ENCODE measurements around the gene TRABD2A. TPM values are rescaled to one million over a fixed set of nuclear protein-coding genes. Genes with fewer than 3 reads are reported as not detected.

Gene TRABD2A
- total RNA-seq, 2 experiments from 2014 or later, result 1.6 to 1.9 TPM

DNA sequence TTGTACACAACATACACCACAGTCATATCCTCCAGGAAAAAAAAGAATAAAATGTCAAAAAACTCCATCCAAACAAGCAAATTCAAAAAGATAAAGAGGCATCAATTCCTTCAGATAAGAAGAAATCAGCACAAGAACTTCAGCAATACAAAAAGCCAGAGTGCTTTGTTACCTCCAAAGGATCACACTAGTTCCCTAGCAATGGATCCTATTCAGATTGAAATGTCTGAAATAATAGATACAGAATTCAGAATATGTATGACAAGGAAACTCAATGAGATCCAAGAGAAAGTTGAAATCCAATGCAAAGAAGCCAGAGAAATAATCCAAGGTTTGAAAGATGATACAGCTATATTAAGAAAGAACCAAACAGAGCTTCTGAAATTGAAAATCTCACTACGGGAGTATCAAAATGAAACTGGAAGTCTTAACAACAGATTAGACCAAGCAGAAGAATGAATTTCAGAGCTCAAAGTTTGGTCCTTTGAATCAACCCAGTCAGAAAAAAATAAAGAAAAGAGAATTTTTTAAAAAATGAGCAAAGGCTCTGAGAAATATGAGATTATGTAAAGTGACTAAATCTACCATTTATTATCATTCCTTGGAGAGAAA is 80.6 kb downstream of the TRABD2A start:
- Histone ChIP-seq H3K9me3 (ENCODE audit: low read length) (peaks cover 4% of the 10 kb centered on the region; the same call in 1 of the 2 replicates), H3K79me2 (ENCODE audit: insufficient read depth, low read depth, low read length) (no peaks in the 10 kb centered on the region), H3K4me1 (ENCODE audit: insufficient read depth, low read length, poor library complexity, severe bottlenecking) (no peaks in the 10 kb centered on the region), H2AFZ (ENCODE audit: low read length) (no peak overlapping the region), H3K4me3 (ENCODE audit: low read depth, low read length, poor library complexity, severe bottlenecking) (no peak overlapping the region), H3K9me2 (ENCODE audit: insufficient read depth, low read length) (peaks cover 3% of the 10 kb centered on the region; the same call in 1 of the 2 replicates), H3K36me3 (ENCODE audit: insufficient read depth, low read length) (no peaks in the 10 kb centered on the region), H3K27ac (ENCODE audit: low read depth, low read length, poor library complexity, severe bottlenecking) (no peak overlapping the region), H3K4me2 (ENCODE audit: low read length) (no peak overlapping the region), H4K20me1 (ENCODE audit: insufficient read depth, low read length) (no peaks in the 10 kb centered on the region)
- POLR2A ChIA-PET, result interaction anchor here (0.8 kb wide), 1 partner anchor 500 kb away, joined by 3 read pairs; no protein-coding TSS in a partner anchor
- CTCF ChIA-PET (ENCODE audit: unreplicated experiment), result no interaction called here
- TF ChIP-seq, protein P1, sequence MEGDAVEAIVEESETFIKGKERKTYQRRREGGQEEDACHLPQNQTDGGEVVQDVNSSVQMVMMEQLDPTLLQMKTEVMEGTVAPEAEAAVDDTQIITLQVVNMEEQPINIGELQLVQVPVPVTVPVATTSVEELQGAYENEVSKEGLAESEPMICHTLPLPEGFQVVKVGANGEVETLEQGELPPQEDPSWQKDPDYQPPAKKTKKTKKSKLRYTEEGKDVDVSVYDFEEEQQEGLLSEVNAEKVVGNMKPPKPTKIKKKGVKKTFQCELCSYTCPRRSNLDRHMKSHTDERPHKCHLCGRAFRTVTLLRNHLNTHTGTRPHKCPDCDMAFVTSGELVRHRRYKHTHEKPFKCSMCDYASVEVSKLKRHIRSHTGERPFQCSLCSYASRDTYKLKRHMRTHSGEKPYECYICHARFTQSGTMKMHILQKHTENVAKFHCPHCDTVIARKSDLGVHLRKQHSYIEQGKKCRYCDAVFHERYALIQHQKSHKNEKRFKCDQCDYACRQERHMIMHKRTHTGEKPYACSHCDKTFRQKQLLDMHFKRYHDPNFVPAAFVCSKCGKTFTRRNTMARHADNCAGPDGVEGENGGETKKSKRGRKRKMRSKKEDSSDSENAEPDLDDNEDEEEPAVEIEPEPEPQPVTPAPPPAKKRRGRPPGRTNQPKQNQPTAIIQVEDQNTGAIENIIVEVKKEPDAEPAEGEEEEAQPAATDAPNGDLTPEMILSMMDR (conservative IDR thresholded peaks at IDR 0.05; ENCODE audit: low read length), result no peak
- TF ChIP-seq EZH2phosphoT487 (IDR thresholded peaks at IDR 0.05; ENCODE audit: borderline replicate concordance, low read depth, low read length), result no peak
- DNase-seq (ENCODE audit: low spot score), result no peak
- BruUV-seq (replicated peaks), result no TSS peak
- intact Hi-C loops (cut with micrococcal nuclease; ENCODE audit: unreplicated experiment), result no loop called here

DNA sequence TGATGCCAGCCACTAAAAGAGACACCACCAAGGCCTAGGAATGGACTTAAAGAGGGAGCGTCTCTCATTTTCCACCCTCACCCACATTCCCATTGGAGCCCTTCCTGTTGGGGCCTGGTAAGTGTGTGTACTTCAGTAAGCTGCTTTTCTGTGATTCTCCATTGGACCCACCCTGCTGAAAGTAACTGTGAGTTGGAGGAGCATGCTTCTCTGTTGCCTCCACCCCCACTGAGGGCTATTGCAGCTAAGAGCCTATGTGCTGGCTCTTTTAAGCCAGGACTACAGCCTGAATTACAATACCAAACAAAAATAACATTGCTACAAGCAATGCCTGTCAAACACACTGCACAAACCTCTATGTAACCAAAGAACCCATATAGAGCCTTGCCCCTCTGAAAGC is 81.1 kb downstream of the TRABD2A start:
- Histone ChIP-seq H4K20me1 (ENCODE audit: insufficient read depth, low read length) (no peaks in the 10 kb centered on the region), H3K9me3 (ENCODE audit: low read length) (peaks cover 4% of the 10 kb centered on the region; the same call in 1 of the 2 replicates), H3K79me2 (ENCODE audit: insufficient read depth, low read depth, low read length) (no peaks in the 10 kb centered on the region), H3K4me1 (ENCODE audit: insufficient read depth, low read length, poor library complexity, severe bottlenecking) (no peaks in the 10 kb centered on the region), H3K9me2 (ENCODE audit: insufficient read depth, low read length) (no peaks in the 10 kb centered on the region), H3K36me3 (ENCODE audit: insufficient read depth, low read length) (no peaks in the 10 kb centered on the region), H3K4me2 (ENCODE audit: low read length) (no peak overlapping the region), H3K27ac (ENCODE audit: low read depth, low read length, poor library complexity, severe bottlenecking) (no peak overlapping the region), H2AFZ (ENCODE audit: low read length) (no peak overlapping the region), H3K4me3 (ENCODE audit: low read depth, low read length, poor library complexity, severe bottlenecking) (no peak overlapping the region)
- DNase-seq (ENCODE audit: low spot score), result no peak
- no peak for TF ChIP-seq EZH2phosphoT487 (IDR thresholded peaks at IDR 0.05; ENCODE audit: borderline replicate concordance, low read depth, low read length)
- TF ChIP-seq, protein P1 (conservative IDR thresholded peaks at IDR 0.05; ENCODE audit: low read length), result no peak
- intact Hi-C loops (cut with micrococcal nuclease; ENCODE audit: unreplicated experiment), result no loop called here
- no TSS peak for BruUV-seq (replicated peaks)
- ChIA-PET CTCF (ENCODE audit: unreplicated experiment) (no interaction called here), POLR2A (interaction anchor here (0.8 kb wide), 1 partner anchor 501 kb away, joined by 3 read pairs; no protein-coding TSS in a partner anchor)

DNA sequence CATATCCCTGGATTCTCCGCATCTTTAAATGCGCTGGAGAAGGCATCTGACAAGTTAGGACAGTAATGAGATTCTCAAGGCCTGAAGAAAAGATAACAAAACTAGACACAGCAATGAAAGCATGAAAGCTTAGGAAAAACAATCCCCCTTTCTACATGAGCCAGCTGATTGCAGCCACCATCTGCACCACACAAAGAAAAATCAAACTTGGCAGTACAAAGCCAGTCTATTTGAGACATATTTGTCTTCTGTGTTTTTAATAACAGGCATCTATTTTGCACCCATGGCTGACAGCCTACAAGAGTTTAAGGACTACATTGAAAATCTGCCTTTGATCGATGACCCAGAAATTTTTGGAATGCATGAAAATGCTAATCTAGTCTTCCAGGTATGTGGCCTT is 83.6 kb downstream of the TRABD2A start:
- intact Hi-C loops (cut with micrococcal nuclease; ENCODE audit: unreplicated experiment), result no loop called here
- H4K20me1 ChIP-seq (ENCODE audit: insufficient read depth, low read length), result no peaks in the 10 kb centered on the region
- no TSS peak for BruUV-seq (replicated peaks)
- ChIA-PET POLR2A (interaction anchor here (0.7 kb wide), 1 partner anchor 9 kb away, joined by 3 read pairs; no protein-coding TSS in a partner anchor), CTCF (ENCODE audit: unreplicated experiment) (no interaction called here)
- H3K4me3 ChIP-seq (ENCODE audit: low read depth, low read length, poor library complexity, severe bottlenecking), result no peak overlapping the region
- H3K9me2 ChIP-seq (ENCODE audit: insufficient read depth, low read length), result no peaks in the 10 kb centered on the region
- H3K4me1 ChIP-seq (ENCODE audit: insufficient read depth, low read length, poor library complexity, severe bottlenecking), result no peaks in the 10 kb centered on the region
- no peak overlapping the region for H3K27ac ChIP-seq (ENCODE audit: low read depth, low read length, poor library complexity, severe bottlenecking)
- peaks cover 4% of the 10 kb centered on the region; the same call in 1 of the 2 replicates for H3K9me3 ChIP-seq (ENCODE audit: low read length)
- no peaks in the 10 kb centered on the region for H3K79me2 ChIP-seq (ENCODE audit: insufficient read depth, low read depth, low read length)
- H3K4me2 ChIP-seq (ENCODE audit: low read length), result no peak overlapping the region
- H2AFZ ChIP-seq (ENCODE audit: low read length), result no peak overlapping the region
- TF ChIP-seq EZH2phosphoT487 (IDR thresholded peaks at IDR 0.05; ENCODE audit: borderline replicate concordance, low read depth, low read length), result no peak
- TF ChIP-seq, protein P1 (conservative IDR thresholded peaks at IDR 0.05; ENCODE audit: low read length), result no peak
- no peak for DNase-seq (ENCODE audit: low spot score)
- H3K36me3 ChIP-seq (ENCODE audit: insufficient read depth, low read length), result no peaks in the 10 kb centered on the region
